DOHH2 (cell line): ENCODE measurements around the gene FARP2.
A peak's percentile ranks its signal among the peaks of the same experiment; 100 is the strongest.

ENCODE experiments used
- H3F3A ChIP-seq: fragments of 200-600 bp; sonication (generic), shearing (Covaris generic); 2 replicates; pipeline ENCODE4 v1.6.0; 2016; ENCODE audit warnings: antibody characterized with exemption, mild to moderate bottlenecking; ENCODE audit not compliant: control insufficient read depth, insufficient read depth
- H3K27ac ChIP-seq: fragments of 200-600 bp; sonication (generic); 2 replicates; pipeline ENCODE4 v1.5.1; 2014; ENCODE audit warnings: low read depth, mild to moderate bottlenecking, low read length, moderate library complexity
- H3K27me3 ChIP-seq: fragments of 200-600 bp; sonication (generic); 2 replicates; pipeline ENCODE4 v1.6.1; 2014; ENCODE audit warnings: mild to moderate bottlenecking, low read length, mixed read lengths; ENCODE audit not compliant: control insufficient read depth
- H3K36me3 ChIP-seq: fragments of 200-600 bp; sonication (generic); 2 replicates; pipeline ENCODE4 v1.6.1; 2014; ENCODE audit warnings: mild to moderate bottlenecking, low read length, moderate library complexity, mixed read lengths; ENCODE audit not compliant: control insufficient read depth
- H3K4me1 ChIP-seq: fragments of 200-600 bp; sonication (generic); 2 replicates; pipeline ENCODE4 v1.6.1; 2014; ENCODE audit warnings: mild to moderate bottlenecking, low read length, mixed read lengths; ENCODE audit not compliant: control insufficient read depth
- H3K4me2 ChIP-seq: fragments of 200-600 bp; sonication (generic); 2 replicates; pipeline ENCODE4 v1.6.0; 2014; ENCODE audit warnings: mild to moderate bottlenecking, low read length, moderate library complexity
- H3K4me3 ChIP-seq: fragments of 200-600 bp; sonication (generic); 2 replicates; pipeline ENCODE4 v1.5.1; 2014; ENCODE audit warnings: mild to moderate bottlenecking, low read length, mixed read lengths
- H3K79me2 ChIP-seq: fragments of 200-600 bp; sonication (generic); 2 replicates; pipeline ENCODE4 v1.6.1; 2014; ENCODE audit warnings: mild to moderate bottlenecking, low read length, mixed read lengths; ENCODE audit not compliant: control insufficient read depth
- H3K9me2 ChIP-seq: fragments of 200-600 bp; sonication (generic); replicated peaks from 2 replicates; pipeline ENCODE4 v1.6.1; 2014; ENCODE audit warnings: mild to moderate bottlenecking, low read length, mixed read lengths; ENCODE audit not compliant: control insufficient read depth
- H3K9me3 ChIP-seq: fragments of 200-600 bp; sonication (generic); 2 replicates; pipeline ENCODE4 v1.6.1; 2014; ENCODE audit warnings: antibody characterized with exemption, low read length, mixed read lengths; ENCODE audit not compliant: control insufficient read depth, insufficient read depth
- H4K20me1 ChIP-seq: fragments of 200-600 bp; sonication (generic); 2 replicates; pipeline ENCODE4 v1.6.0; 2014; ENCODE audit warnings: low read depth, mild to moderate bottlenecking, antibody characterized with exemption, low read length, moderate library complexity; ENCODE audit not compliant: control insufficient read depth, insufficient read depth
- CTCF ChIP-seq: fragments of 200-600 bp; sonication (generic); IDR thresholded peaks from one replicate; pipeline ENCODE4 v1.5.1; 2014; ENCODE audit warnings: antibody characterized with exemption, mild to moderate bottlenecking, low read depth, low read length; ENCODE audit not compliant: poor library complexity, severe bottlenecking
- EZH2phosphoT487 ChIP-seq: fragments of 200-600 bp; sonication (generic); IDR thresholded peaks from 2 replicates; pipeline ENCODE4 v1.6.1; 2017; ENCODE audit warnings: borderline replicate concordance, mild to moderate bottlenecking, antibody characterized with exemption, low read length, moderate library complexity, mixed read lengths

Gene FARP2

DNA sequence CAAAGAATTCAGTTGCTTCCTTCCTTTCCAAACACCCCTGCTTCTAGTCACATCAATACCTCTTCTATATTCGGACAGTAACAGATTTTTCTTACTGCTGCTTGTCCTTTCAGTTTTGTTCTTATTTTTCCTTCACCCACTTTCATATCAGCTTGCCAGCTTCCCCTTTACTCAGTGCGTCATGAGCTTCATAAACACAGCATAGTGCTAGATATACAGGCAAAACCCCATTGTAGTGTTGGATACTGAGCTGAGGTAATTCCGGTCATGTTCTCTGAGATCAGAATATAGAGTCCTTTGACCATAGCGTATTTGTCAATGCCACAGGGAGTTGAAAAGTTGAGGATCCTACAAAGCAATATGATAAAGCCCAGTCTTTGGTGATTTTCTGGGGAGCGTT lies 2.4 kb downstream of the FARP2 start:
- Histone ChIP-seq H3K36me3 (peaks cover 40% of the 10 kb centered on the region), H3K9me3 (no peaks in the 10 kb centered on the region), H3K4me1 (peaks cover 62% of the 10 kb centered on the region), H3F3A (peaks cover 19% of the 10 kb centered on the region), H4K20me1 (peaks cover 23% of the 10 kb centered on the region), H3K4me2 (peak overlapping the region; percentile 85), H3K9me2 (no peaks in the 10 kb centered on the region), H3K4me3 (peak overlapping the region; percentile 99), H3K79me2 (peaks cover 69% of the 10 kb centered on the region), H3K27me3 (no peaks in the 10 kb centered on the region), H3K27ac (peak overlapping the region; percentile 16; the same call in 1 of the 2 replicates)
- TF ChIP-seq CTCF (no peak), EZH2phosphoT487 (no peak)

DNA sequence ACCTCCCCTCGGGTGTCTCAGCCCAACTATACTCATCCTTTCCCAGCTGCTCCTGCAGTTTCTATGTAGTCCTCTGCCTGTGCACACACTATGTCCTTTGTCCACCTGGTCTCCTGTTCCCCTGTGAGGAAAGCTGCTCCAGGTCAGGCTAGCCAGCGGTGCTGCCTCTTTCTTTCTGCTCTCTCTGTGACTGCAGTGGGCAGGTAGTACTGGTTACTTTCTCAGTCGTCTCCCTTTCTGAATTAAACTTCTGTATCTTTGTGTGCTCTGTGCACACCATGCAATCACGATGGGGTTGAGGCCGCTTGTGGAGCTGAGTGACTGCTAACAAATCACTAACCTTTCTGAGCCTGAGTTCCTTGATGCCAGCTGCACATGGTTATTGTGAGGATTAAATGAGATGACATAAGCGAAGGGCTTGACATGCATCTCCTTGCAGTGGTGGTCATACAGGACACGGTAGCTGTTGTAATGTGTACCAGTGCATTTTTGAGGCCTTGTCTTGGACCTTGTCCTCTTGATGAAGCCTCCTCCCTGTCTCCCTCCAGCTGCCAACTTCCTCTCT lies 3.5 kb downstream of the FARP2 start:
- Histone ChIP-seq H3K27ac (no peak overlapping the region), H3K9me3 (no peaks in the 10 kb centered on the region), H3K9me2 (no peaks in the 10 kb centered on the region), H3F3A (peaks cover 17% of the 10 kb centered on the region), H3K4me3 (no peak overlapping the region), H3K4me1 (peaks cover 72% of the 10 kb centered on the region), H3K36me3 (peaks cover 39% of the 10 kb centered on the region), H3K27me3 (no peaks in the 10 kb centered on the region), H3K4me2 (peak overlapping the region; percentile 85), H3K79me2 (peaks cover 80% of the 10 kb centered on the region), H4K20me1 (peaks cover 23% of the 10 kb centered on the region)
- TF ChIP-seq CTCF (no peak), EZH2phosphoT487 (no peak)

- H3K9me3 ChIP-seq, result no peaks in the 10 kb centered on the region
- H4K20me1 ChIP-seq, result peaks cover 12% of the 10 kb centered on the region
- no peaks in the 10 kb centered on the region for H3K27me3 ChIP-seq
- no peak for TF ChIP-seq CTCF
- no peak for TF ChIP-seq EZH2phosphoT487
- no peak overlapping the region for H3K27ac ChIP-seq
- H3K79me2 ChIP-seq, result peaks cover 95% of the 10 kb centered on the region
- H3K36me3 ChIP-seq, result peaks cover 36% of the 10 kb centered on the region
- H3K9me2 ChIP-seq, result no peaks in the 10 kb centered on the region
- H3K4me2 ChIP-seq, result peak overlapping the region; percentile 78; the same call in 1 of the 2 replicates
- H3K4me1 ChIP-seq, result peaks cover 87% of the 10 kb centered on the region
- peaks cover 44% of the 10 kb centered on the region for H3F3A ChIP-seq
- H3K4me3 ChIP-seq, result no peak overlapping the region
Measured at GRCh38 chr2:241363426-241363825, 7.3 kb downstream of the FARP2 start.
